HFF-Myc (cell line): ENCODE data around the gene SLC45A3.

Experiments
- DNase-seq: peaks from one replicate; pipeline ENCODE4 v3.0.0-alpha.2; 2011; ENCODE audit warnings: low read depth; ENCODE audit errors: extremely low read depth
- H3K4me3 ChIP-seq: replicated peaks from 2 replicates; pipeline ENCODE4 v1.5.1; 2011; ENCODE audit warnings: low read depth, mild to moderate bottlenecking, control low read depth, low read length
- TF ChIP-seq, protein P1 (sequence below): IDR thresholded peaks from 2 replicates; pipeline ENCODE4 v1.5.1; 2012; ENCODE audit warnings: mild to moderate bottlenecking, low read depth, low read length, control low read depth; ENCODE audit errors: missing control alignments

SLC45A3 gene

DNA sequence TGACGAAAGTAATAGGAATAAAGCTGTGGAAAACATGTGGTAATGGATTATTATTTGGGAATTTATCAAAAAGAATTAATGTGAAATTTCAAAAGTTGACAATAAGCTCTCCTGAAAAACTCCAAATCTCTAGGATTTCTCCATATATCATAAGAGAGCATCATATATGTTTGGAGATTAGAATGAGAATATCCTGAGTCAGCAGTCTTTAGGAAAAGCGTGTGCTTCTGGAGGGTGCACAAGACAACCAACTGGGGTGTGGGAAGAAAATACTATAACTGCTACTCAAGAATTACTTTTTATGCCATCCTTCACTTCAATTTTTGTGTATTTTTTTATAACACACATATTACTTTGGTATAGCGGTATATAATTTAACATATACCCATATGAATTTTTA is 68.2 kb downstream of the SLC45A3 start:
- H3K4me3 ChIP-seq = no peak overlapping the region
- DNase-seq = no peak
- TF ChIP-seq, protein P1, sequence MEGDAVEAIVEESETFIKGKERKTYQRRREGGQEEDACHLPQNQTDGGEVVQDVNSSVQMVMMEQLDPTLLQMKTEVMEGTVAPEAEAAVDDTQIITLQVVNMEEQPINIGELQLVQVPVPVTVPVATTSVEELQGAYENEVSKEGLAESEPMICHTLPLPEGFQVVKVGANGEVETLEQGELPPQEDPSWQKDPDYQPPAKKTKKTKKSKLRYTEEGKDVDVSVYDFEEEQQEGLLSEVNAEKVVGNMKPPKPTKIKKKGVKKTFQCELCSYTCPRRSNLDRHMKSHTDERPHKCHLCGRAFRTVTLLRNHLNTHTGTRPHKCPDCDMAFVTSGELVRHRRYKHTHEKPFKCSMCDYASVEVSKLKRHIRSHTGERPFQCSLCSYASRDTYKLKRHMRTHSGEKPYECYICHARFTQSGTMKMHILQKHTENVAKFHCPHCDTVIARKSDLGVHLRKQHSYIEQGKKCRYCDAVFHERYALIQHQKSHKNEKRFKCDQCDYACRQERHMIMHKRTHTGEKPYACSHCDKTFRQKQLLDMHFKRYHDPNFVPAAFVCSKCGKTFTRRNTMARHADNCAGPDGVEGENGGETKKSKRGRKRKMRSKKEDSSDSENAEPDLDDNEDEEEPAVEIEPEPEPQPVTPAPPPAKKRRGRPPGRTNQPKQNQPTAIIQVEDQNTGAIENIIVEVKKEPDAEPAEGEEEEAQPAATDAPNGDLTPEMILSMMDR = no peak

DNA sequence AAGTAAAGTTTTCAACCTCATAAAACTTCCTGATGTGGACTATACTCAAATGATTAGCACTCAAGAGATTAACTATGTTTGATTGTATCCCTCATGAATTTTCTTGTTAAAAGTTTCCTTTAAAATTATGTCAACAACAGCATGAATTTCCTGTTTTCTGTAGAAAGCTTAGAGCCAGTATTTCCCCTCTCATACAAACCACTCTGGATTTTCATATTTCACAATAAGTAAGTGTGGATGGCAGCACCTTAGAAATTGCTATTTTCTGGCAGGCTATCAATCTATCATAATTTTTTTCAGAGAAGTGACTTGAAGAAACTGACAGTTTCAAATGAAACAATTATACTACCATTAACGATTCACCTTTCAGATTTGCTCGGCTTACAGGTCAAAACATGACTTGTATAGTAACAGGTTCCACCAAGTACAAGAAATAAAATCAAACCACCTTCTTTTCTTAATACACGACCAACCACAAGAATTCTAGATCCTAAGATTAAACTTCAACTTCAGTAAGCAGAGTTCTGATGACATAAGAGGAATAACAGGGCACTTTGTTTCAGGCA is 69.3 kb downstream of the SLC45A3 start:
- TF ChIP-seq, protein P1 = no peak
- DNase-seq = no peak
- no peak overlapping the region for H3K4me3 ChIP-seq

- DNase-seq = no peak
- no peak overlapping the region for H3K4me3 ChIP-seq
Measured at GRCh38 chr1:205610036-205610435, 70.3 kb downstream of the SLC45A3 start.

More at GRCh38 chr1:205610036-205610435, 70.3 kb downstream of the SLC45A3 start:
- TF ChIP-seq, protein P1 = no peak
